C4-2B (cell line): ENCODE data around the gene ACBD6.
"Not testable (repeated sequence)": the region's sequence is repeated elsewhere in the genome, so short reads cannot be mapped to it uniquely, and the experiment has no call there.

Experiments
- H3K27ac ChIP-seq: fragments of 450-650 bp; 2 replicates; pipeline ENCODE4 v1.5.1; 2017
- CTCF ChIP-seq: fragments of 450-650 bp; conservative IDR thresholded peaks from 2 replicates; pipeline ENCODE4 v1.5.1; 2017; ENCODE audit warnings: mild to moderate bottlenecking
- ZFX ChIP-seq: fragments of 450-650 bp; IDR thresholded peaks from 2 replicates; pipeline ENCODE4 v1.6.1; 2017

Gene ACBD6

GRCh38 chr1:180502361-180503279 is at the start of gene ACBD6:
TSS of gene ACBD6 (minus strand) at chr1:180502577. CDS start at chr1:180502266, 311 bp downstream.
- H3K27ac ChIP-seq = peak within 1 kb of the TSS; percentile 96
- peak; percentile 8; the same call in 1 of the 2 replicates for TF ChIP-seq CTCF
- peak; percentile 98 for TF ChIP-seq ZFX

- no peak overlapping the region for H3K27ac ChIP-seq
- TF ChIP-seq CTCF (no peak), ZFX (no peak)
These were observed 49.6 kb upstream of the ACBD6 start for GRCh38 chr1:180551997-180552396.

DNA sequence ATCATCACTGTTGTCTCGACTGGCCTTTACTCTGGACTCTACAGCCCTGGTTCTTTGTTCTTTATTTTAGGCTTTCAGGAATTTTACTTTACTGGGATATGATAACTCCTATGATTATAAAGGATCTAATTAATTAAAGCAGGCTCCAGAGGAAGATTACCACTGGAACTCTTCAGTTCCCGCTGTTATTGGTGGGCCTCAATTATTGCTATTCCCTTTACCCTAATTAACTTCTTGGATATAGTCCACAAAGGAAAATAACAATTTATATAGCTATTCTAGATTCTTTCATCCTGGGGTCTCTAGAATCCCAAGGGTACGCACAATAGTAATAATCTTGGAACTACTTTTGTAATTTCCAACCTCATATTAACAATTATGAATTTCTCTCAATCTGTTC is 47.9 kb upstream of the ACBD6 start:
- no peak overlapping the region for H3K27ac ChIP-seq
- TF ChIP-seq ZFX (no peak), CTCF (no peak)

- H3K27ac ChIP-seq = not testable (repeated sequence)
These were observed 47.4 kb upstream of the ACBD6 start for GRCh38 chr1:180549770-180550169.

DNA sequence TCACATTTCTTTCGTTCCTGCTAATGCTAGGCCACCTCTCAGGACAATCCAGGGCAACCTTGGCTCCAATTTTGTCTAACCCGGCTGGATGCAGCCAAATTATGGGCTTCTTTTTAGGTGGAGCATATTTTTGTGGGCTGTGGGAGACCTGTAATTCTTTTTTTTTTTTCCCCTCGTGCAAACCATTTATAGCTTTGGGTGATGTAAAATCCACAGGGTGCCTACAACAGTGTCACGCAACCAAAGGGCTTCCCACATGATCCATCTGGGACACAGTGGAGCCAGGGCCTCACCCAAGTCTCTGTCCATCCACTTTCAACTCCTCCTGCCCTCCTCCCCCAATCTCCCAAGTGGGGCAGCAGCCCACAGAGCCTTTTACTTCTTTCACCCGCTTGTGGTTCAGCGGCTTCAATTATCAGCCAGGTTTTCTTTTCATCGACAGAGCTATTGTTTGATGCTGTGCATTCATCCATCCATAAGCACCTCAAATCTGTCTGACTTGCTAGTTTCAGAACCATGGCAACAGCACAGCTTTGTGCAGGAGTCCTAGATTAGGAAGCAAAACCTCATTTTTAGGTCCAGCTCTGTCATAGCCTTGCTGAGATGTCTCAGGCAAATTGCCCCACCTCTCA is 46.4 kb upstream of the ACBD6 start:
- no peak overlapping the region for H3K27ac ChIP-seq
- no peak for TF ChIP-seq ZFX
- TF ChIP-seq CTCF = no peak

DNA sequence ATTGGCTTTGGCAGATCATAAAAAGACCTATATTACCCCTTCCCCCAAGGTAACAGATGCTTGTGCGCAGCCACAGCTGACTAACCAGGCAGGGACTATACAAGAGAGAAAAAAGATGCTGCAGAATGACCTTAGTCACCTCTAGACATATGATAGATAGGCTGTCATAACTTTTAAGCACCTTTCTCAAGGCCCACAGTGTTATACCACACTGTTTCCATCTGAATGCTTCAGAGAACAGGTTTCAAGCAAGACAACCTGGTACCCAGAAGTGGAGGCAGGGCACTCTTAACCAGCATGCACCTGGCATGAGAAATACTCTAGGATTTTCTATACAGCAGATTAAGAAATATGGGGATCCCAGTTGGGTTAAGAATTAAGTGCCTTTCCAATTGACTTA is 43.6 kb upstream of the ACBD6 start:
- no peak for TF ChIP-seq CTCF
- no peak for TF ChIP-seq ZFX
- no peak overlapping the region for H3K27ac ChIP-seq

- H3K27ac ChIP-seq = peak overlapping the region; percentile 29
- no peak for TF ChIP-seq ZFX
- TF ChIP-seq CTCF = no peak
These were observed 41.7 kb upstream of the ACBD6 start for GRCh38 chr1:180544050-180544449.
